HS-27A (cell line): ENCODE data around the gene BPIFB6.

Source experiments
- DNase-seq: peaks from one replicate; pipeline ENCODE4 v3.0.0-alpha.2; 2012; ENCODE audit warnings: low read depth, missing footprints

Gene BPIFB6, protein sequence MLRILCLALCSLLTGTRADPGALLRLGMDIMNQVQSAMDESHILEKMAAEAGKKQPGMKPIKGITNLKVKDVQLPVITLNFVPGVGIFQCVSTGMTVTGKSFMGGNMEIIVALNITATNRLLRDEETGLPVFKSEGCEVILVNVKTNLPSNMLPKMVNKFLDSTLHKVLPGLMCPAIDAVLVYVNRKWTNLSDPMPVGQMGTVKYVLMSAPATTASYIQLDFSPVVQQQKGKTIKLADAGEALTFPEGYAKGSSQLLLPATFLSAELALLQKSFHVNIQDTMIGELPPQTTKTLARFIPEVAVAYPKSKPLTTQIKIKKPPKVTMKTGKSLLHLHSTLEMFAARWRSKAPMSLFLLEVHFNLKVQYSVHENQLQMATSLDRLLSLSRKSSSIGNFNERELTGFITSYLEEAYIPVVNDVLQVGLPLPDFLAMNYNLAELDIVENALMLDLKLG

DNA sequence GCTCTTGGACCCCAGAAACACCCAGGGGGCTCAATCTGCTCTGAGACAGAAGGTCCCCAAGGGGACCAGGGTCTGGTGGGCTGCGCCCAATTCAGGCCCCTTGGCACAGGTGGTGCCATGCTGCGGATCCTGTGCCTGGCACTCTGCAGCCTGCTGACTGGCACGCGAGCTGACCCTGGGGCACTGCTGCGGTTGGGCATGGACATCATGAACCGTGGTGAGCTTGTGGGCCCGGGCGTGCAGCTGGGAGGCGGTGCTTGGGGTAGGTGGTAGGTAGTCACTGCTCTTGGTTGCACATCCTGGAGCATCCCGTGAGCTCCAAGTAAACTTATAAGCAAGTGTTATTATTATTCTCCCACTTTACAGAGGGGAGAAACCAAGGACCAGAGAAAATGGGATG lies at the start of gene BPIFB6:
BPIFB6 (plus strand) TSS at position 118 of the 400 bp plus-strand sequence; CDS start at position 118, 0 bp downstream.
- DNase-seq, result no peak

DNA sequence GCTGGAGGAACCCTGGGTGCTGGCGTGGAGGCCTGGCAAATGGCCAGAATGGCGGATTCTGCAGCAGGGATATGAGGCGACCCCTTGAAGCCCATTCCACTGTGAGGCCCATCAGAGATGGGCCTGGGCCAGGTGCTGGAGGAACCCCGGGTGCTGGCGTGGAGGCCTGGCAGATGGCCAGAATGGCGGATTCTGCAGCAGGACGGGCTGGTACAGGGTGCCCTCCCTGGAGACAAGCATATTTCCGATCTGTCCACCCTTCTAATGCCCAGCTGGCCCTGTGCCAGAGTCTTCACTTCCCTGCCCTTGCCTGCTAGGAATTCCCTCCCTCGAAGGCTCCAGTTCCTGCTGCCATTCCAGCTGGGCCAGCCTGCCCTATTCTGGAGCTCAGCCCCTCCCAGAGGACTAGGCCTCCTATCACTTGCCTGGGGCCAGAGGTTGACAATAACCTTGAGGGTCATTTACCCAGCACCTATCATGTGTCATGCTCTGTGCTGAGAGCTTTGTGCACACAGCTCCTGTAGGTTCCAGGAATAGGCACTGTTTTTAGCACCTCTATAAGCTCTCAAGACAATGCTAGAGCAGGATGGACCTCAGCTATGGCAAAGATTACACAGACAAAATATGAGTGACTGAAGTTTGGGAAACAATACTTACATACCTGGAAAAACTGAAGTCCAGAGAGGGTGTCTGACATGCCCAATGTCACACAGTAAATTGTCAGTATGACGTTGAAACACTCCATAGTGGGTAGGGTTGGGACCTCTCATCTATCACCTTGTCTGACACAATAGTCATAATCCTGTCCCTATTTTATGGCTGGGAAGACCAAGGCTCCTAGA lies 48.6 kb upstream of the BPIFB6 start:
- no peak for DNase-seq

DNA sequence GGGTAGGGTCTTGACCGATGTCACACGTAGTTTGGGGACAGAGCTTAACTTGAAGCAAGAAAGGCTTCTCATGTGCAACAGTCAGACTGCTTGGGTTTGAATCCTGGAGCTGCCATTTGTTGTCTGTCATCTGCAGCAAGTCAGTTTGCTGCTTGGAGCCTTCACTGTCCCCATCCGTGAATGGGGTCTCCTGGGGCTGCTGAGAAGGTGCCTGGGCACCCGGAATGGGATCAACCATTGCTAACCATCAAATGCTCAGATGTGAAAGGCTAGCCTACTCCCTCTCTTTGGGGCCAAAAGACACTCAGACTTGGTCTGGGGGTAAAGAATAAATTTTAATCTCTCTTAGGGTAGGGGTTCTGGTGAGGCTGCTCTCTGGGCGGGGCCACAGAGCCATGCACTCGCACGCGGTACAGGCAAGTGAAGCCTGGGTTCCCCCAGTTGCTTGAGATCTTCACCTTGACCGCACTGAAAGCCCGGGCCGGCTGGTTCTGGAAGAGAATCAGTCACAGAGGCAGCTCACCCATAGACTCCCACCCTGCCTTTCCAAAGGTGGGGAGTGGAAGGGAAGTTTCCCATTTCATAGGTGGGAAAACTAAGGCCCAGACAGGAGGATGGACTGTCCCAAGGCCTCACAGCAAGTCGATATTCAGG lies 47.9 kb upstream of the BPIFB6 start:
- DNase-seq, result no peak

DNA sequence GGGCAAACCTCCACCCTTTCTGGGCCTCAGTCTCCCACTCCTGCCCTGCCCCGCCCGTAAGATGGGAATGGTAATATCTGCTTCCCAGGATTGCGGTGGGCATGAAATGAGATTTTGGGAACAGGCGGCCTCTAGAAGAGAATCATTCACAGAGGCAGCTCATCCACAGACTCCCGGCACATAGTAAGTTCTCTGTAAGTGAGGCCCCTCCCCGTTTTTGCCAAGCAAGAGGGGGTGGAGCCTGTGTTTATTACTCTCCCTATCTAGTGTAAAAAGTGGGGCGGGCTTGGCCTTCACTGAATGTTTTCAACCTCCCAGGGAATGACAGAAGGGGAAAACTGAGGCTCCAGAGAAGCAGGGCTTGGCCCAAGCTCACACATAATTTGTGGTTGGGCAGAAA lies 47.3 kb upstream of the BPIFB6 start:
- DNase-seq, result no peak

DNA sequence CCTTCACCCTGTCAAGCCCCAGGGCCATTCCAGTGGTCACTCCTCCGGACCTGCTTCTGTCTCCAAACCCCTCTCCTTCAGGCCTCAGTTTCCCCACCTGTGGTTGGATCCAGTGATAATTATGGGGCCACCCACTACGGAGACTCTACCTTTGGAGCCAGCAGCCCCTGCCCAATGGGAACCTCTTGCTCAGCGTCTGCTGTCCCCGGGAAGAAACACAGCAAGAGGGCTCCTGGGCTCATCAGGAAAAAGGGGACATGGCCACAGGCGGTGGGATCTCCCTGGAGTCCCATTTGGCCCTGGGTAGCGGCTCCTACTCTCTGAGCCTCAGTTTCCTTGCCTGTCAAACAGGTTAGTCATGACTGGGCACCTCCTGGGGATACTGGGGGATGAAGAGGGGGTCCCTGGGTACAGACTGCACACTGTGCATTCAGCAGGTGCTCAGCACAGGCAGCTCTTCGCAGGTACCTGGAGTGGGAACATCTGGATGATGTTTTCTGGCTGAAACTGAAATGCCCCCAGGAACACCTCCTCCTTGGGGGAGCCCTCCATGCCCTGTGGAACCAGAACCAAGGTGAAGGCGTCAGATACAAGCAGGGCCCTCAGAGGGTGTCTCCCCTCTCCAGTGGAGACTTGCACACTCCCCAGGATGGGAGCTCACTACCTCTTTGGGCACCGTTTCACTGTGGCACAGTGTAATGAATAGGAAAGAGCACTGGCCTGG lies 46.7 kb upstream of the BPIFB6 start:
- DNase-seq, result no peak

DNA sequence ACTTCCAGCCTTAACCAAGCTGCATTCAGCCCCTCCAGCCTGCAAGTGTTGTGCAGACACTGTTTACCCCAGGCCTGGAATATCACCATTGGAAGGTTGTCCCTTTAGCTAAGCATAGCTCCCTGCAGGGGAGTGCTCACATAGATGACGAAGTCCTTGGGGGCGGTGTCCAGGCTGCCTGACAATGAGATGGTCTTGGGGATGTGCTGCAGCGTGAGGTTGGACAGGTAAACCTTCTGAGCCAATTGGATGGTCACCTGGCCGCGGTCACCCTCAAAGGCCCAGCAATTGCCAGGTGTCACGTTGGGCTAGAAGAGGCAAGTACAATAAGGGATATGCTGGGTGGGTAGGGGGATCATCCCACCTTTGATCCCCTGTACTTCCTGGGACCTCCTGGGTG lies 45.9 kb upstream of the BPIFB6 start:
- DNase-seq, result no peak

DNA sequence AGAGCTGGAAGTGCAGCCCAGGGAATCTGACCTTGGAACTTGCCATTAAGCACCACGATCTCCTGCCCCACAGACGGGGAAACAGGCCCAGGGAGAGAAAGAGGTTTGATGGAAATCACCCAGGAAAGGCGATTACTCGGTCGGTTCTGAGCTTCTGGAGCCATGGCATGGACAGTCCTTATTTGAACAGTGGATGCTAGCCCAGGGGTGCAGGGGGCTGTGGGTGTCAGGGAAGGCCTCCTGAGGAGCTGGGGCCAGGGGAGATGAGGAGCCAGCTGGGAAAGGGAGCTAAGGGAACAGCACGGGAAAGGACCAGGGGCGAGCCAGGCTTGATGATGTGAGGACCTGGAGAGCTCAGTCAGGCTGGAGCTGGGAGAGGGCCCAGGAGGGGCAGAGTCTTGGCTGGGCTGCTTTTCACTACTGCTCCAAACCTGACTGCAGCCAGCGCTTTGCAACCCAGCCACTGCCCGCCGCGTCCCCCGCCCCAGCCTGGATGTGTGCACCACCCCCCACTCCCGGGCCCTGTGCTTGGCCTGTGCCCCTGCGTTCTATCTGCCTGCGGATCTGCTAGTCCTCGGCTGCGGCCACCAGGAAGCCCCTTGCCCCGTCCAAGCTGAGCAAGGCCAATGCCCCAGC lies 45.0 kb upstream of the BPIFB6 start:
- no peak for DNase-seq

DNA sequence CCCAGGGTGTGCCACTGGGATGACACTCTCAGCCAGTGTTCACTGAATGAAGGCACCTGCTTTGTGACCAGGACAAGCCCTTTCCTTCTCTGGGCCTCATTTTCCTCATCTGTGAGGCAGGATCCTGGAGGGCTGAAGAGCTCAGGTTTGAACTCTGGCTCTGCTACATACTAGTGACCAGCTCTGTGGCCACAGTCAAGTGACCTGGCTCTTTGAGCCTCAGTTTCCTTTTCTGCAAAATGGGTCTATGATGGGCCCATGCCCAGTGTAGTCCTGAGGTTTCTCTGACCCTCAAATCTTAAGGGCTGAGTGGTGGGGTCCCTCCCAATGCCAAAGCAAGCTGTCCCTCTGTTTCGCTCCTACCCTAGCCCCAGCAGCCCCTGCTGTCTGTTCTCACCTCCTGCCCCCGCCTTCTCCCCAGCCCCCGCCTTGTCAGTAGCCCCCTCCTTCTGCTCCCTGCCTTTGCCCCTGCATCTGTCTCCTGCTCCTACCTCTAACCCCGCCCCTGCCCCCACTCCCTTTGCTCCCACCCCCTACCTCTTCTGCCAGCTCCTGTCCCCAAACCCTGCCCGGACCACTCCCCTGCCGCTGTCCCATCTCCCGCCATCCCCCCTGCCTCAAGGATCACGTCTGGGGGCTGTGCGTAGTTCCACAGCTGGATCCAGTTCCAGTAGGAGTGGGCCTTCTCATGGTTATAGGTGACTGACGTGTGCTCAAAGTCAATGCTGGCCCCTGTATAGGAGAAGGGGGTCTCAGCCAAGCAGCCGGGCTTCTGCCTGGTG lies 44.2 kb upstream of the BPIFB6 start:
- no peak for DNase-seq

DNA sequence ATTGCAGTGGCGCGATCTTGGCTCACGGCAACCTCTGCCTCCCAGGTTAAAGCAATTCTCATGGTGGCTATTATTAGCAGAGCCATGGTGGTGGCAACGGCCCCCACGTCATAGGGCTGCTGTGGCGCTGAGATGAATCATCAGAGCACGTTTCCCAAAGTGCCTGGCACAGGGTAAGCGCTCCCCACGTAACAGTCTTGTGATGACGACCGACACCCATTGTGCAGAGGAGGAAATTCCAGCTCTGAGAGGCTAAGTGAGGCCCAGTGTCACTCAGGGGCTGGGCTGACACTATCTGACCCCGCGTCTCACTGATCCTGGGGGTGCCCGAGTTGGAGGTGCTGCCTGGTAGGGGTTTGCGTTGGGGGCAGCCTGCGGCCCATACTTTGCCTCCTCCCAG lies 43.4 kb upstream of the BPIFB6 start:
- no peak for DNase-seq

DNA sequence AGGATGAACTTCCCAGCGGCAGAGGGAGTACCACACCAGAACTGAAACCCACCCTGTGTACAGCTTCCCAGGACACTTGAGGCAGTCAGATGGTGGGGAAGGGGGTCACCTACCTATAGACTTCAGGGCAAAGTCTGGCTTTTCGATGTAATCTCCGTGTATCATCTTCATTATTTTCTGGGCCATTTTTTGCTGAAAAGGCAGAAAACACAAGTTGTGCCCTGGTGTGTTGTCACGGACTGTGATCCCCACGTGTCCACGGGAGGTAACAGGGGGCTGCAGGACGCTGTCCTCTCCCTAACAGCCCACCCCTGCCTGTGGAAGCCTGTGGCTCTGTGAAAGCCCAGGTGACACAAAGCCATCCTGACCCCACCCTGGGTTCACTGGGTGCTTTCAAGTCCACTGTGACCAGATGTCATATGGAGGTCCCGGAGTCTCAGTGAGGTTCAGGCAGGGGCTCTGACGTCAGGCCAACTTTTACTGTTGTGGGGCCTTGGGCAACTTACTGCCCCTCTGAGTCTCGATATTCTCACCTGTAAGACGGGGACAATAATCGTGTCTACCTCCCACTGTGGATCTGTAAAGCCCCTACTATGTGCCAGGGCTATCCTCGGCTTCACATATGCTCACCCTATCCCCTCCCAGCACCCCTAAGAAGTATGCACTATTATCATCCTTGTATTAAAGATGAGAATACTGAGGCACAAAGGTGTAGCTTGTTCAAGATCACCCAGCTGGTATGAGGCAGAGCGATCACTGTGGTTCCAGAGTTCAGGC lies 41.8 kb upstream of the BPIFB6 start:
- DNase-seq, result no peak

DNA sequence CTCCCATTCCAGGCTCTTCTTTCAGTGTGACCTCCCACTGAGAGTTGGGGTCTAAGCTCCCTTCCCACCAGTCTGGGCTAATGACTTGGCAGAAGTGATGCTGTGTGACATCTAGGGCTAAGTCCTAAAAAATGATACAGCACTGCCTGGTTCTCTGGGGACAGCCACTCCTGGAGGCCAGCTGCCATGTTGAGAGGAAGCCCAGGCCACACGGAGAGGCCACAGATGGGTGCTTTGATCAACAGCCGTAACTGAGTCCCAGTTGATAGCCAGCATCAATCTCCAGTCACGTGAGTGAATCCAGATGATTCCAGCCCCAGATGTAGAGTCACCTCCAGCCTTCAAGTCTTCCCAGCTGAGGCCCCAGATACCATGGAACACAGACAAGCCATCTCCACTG lies 41.0 kb upstream of the BPIFB6 start:
- DNase-seq, result no peak

DNA sequence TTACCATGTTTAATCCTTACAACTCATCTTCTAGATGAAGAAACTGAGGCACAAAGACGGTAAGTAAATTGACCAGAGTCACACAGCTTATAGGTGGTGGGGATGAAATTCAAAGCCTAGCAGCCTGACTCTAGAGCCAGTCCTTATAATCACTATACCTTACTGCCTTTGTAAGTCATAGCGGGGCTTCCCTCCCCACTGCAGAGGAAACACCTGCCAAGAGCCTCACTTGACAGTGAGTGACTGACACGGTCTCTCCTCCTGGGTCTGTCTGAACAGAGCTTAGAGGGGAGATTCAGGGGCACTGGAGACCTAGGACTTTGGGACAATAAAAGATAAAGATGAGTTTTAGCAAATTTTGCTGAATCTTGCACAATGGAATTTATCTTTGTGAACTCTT lies 40.1 kb upstream of the BPIFB6 start:
- DNase-seq, result no peak

DNA sequence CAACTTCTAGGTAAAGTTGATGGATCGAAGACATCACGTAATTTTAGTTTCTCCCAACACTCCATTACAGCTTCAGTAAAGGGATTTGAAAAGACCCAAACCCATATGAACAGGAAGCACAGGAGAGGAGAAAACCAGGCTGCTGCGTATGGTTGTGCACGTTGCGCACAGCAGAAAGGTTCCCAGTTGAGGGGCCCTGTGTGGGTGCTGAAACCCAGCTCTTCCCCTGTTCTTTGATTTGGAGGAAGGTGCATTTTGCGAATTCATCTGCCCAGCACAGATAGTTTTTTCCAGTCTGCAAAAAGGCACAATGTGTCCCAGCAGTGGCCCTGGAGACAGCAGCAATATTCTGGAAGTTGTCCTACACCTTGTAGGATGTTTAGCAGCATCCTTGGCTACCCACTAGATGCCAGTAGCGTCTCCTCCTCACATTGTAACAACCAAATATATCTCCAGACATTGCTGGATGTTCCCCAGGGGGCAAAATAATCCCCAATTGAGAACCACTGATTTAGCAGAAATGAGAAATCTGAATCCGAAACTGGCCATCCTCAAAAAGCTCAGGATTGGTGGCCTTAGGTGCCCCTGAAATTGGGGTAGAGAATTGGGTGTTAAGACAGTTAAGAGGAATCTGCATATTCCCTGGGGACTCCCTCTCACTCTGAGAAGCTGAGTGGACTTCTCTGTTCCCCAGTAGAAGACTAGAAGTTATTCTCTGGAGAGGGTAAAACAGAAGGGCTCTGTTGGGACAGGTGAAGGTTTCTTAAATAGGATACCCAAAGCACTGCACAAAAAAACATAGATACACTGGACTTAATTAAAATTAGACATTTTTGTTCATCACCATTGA lies 39.4 kb upstream of the BPIFB6 start:
- DNase-seq, result no peak

DNA sequence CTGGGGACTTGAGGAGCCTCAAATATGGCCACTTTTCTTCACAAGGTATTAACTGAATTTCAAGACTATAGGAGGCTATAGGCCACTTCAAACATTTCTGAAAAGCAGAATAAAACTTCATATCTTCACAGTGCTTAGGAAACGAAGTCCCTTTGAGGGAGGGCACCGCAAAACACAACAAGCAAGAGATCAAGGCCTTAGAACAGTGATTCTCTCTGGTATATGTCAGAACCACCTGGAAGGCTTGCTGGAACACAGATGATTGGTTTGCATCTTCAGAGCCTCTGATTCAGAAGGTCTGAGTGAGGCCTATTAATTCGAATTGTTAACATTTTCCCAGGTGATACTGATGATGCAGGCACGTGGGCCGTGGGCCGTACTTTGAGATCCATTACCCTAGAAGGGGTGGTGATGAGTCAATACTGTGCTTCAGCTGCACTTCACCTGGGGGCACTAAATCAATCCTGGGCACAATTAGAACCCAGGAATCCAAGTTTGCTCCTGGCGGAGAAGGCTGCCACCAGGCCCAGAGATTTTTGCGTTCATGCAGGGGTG lies 37.9 kb upstream of the BPIFB6 start:
- no peak for DNase-seq

DNA sequence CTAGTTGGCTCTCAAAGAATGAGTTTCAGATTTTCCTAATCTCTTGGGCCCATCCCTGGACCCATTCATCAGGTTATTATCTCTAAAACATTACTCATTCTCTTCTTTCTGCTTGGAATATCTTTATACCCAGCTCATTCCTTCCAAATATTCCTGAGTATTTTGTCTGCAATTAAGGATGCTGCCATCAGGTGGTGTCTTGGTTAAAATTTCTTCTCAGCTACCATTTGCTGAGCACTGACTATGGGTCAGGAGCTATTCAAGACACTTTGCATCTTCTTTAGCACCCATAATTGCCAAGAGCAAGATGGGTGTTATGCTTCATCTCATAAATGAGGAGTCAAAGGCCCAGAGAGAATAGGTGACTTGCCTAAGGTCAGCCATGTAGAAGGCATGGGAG lies 35.6 kb upstream of the BPIFB6 start:
- DNase-seq, result no peak

DNA sequence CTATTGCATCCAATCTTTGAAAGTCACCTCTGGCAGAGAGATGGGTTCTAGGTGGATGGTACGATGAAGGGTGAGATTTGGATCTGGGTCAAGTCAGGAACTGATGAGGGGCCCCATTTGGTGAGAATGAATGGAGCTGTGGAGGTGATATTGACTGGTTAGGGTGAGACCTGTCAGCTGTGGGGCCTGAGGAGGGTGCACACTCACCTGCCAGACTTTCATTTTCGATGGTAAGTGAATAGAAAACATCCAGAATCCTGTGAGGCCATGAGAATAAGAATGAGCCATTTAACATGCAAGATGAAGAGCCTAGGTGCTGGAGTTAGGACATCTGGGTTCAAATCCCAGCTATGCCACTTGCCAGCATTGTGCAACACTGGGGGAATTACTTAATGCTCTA lies 34.0 kb upstream of the BPIFB6 start:
- DNase-seq, result no peak

DNA sequence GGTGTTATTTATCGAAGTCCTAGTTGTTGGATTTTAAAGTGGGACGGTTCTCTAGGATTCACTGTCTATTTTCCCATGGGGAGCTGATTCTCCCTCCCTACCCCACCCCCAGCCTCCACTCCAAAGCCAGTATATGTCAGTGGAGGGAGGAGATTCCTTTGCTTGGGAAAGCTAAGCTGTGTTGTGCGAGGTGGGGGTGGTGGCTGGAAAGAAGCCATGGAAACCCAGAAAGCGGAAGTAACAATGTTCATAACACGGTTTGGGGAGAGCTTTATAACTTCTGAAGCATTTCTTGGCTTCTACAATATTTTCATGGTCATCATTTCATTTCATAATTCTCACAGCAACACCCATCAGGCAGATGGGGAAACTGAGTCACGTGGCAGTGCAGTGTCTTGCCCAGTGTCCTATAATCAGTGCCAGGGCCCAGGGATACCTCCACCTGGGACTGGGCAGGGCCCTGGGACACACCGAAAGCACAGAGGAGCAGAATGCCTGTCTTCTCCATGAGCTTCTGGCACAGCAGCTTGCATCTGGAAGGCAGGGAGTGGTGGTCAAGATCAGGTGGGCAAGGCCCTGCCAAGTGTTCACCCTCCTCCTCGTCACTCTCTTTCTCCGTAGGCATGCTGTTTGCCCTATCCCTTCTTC lies 31.7 kb upstream of the BPIFB6 start:
- no peak for DNase-seq

DNA sequence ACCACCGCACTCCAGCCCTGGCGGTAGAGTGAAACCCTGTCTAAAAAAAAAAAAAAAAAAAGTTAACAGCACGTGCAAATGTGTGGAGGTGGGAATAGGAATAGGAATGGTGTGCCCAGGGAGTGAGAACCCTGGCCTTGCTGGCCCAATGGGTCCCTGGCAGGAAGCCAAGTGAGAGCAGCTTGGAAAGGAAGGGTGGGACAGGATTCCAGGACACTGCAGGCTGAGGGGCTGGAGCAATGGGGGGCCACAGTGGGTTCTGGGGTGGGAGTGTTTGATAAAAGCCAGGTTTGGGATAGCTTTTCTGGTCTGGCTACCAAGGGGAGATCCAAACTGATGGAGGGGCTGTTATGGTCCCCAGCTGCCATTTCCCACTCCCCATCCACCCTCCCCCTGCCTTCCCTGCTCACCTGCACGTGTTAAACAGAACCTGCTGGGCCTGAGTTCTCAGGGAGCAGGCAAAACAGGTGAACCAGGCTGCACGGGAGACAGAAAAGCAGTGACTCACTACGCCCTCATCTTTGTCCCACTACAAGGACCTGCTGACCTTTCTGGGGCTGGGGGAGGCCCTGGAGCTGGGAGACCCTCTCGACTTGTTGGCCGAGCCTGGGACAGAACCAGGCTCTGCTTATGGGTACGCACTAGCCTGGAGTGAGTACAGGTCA lies 30.5 kb upstream of the BPIFB6 start:
- DNase-seq, result no peak
